HUES48 (cell line): Measurements from ENCODE around the gene DOLK.
"Not testable (repeated sequence)": the region's sequence is repeated elsewhere in the genome, so short reads cannot be mapped to it uniquely, and the experiment has no call there.

ENCODE experiments used
- H3K27ac ChIP-seq: one replicate; pipeline ENCODE4 v1.7.0; 2013; ENCODE audit warnings: low read depth, low read length, inconsistent platforms
- H3K27me3 ChIP-seq: 2 replicates; pipeline ENCODE4 v1.6.1; 2013; ENCODE audit warnings: mild to moderate bottlenecking, low read length; ENCODE audit not compliant: control insufficient read depth, insufficient read depth
- H3K36me3 ChIP-seq: 2 replicates; pipeline ENCODE4 v1.6.1; 2013; ENCODE audit warnings: low read length; ENCODE audit not compliant: control insufficient read depth, insufficient read depth
- H3K4me1 ChIP-seq: 2 replicates; pipeline ENCODE4 v1.6.1; 2013; ENCODE audit warnings: mild to moderate bottlenecking, low read length; ENCODE audit not compliant: control insufficient read depth, insufficient read depth
- H3K4me3 ChIP-seq: 2 replicates; pipeline ENCODE4 v1.5.1; 2013; ENCODE audit warnings: mild to moderate bottlenecking, low read depth, low read length
- H3K9ac ChIP-seq: 2 replicates; pipeline ENCODE4 v1.6.1; 2013; ENCODE audit warnings: mild to moderate bottlenecking, low read depth, low read length, moderate library complexity
- H3K9me3 ChIP-seq: 2 replicates; pipeline ENCODE4 v1.6.1; 2013; ENCODE audit warnings: low read length; ENCODE audit not compliant: control insufficient read depth, insufficient read depth

Gene DOLK

DNA sequence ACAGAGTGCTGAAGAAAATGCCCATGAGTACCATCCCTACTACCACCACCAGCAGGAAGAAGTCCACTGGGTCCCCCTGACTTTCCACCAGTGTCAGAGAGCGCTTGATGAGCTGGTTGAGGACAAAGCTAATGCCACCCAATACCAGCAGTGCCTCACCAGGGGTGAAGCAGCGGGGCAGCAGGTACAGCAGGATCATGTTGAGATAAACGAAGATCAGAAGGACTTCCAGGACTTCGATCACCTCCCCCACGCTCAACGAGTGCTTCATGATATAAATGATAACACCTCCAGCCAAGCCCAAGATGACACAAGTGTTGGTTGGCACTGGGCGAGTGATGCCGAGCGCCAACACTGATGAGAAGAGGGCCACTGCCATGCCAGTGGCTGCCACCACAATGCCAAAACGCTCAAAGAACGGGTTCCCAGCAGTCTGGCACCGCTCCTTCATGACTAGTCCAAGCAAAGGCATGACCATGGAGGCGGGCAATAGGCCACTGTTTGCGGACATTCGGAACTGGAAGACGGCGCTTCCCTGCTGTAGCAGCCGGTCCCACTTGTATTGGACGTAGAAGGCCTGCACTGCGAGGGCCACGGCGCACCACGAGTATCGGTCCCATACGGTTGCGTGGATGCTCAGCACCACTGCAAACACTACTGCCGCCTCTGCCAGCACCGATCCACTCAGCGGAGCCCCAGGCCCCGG, 679 bp downstream of the DOLK start:
- Histone ChIP-seq H3K36me3 (peaks cover 32% of the 10 kb centered on the region), H3K4me3 (peak overlapping the region; percentile 92), H3K27me3 (no peaks in the 10 kb centered on the region), H3K9ac (peak overlapping the region; percentile 78), H3K9me3 (no peaks in the 10 kb centered on the region), H3K4me1 (0 out of 2 replicates have a peak, but pooled peaks cover 6% of the 10 kb centered on the region), H3K27ac (peak overlapping the region; percentile 83)

DNA sequence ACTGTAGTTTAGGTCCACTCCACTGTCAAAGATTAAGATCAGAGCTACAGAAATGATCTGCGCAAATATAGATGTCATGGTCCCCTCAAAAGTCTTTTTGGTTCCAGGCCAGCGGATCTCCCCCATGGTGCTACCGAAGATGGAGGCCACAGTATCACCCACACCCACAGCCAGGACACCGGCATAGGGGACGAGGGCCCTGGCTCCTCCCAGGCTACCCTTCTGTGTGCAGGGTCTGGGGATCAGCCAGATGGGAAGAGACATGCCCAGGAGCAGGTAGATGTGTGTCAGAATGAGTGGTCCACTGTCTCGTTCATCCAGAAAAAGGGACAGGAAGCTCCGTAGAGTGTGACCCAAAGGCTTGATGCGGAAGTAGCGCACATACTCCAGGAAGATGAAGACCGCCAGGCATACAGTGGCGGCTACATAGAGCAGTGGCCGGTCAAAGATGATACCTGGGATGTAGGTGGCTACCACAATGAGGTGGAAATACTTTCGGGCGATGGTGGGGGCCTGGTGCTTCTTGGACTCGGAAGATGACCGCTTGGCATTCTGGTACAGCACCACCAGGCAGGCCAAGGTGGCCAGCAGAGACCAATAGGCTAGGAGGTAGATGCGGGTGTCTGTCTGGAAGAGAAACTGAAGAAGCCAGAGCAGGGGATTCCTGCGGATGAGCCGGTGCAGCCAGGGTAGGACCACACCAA, 1.5 kb downstream of the DOLK start:
- Histone ChIP-seq H3K4me1 (0 out of 2 replicates have a peak, but pooled peaks cover 6% of the 10 kb centered on the region), H3K27me3 (no peaks in the 10 kb centered on the region), H3K9ac (no peak overlapping the region), H3K9me3 (no peaks in the 10 kb centered on the region), H3K27ac (no peak overlapping the region), H3K4me3 (peak overlapping the region; percentile 92; the same call in 1 of the 2 replicates), H3K36me3 (peaks cover 26% of the 10 kb centered on the region)

DNA sequence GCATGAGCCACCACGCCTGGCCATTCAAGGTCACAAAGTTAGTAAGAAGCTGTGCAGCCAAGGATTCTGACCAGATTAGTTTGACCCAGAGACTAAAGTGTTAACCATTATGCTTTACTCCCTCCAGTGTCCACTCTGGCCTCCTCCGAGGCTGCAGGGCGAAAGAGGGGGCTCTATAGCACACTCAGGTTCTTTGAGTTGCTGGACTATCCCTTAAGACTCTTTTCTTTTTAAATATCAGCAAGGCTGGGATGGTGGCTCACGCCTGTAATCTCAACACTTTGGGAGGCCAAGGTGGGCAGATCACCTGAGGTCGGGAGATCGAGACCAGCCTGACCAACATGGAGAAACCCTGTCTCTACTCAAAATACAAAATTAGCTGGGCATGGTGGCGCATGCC, 2.4 kb downstream of the DOLK start:
- not testable (repeated sequence) for H3K4me1 ChIP-seq, H3K9ac ChIP-seq, H3K27ac ChIP-seq, H3K27me3 ChIP-seq, H3K9me3 ChIP-seq, H3K4me3 ChIP-seq
- peaks cover 16% of the 10 kb centered on the region for H3K36me3 ChIP-seq

GRCh38 chr9:128943832-128944620, 3.4 kb downstream of the DOLK start:
- H3K4me1 ChIP-seq: 0 out of 2 replicates have a peak, but pooled peaks cover 6% of the 10 kb centered on the region
- no peak overlapping the region for H3K4me3 ChIP-seq
- H3K9me3 ChIP-seq: no peaks in the 10 kb centered on the region
- no peaks in the 10 kb centered on the region for H3K27me3 ChIP-seq
- H3K27ac ChIP-seq: no peak overlapping the region
- no peak overlapping the region for H3K9ac ChIP-seq
- peaks cover 8% of the 10 kb centered on the region for H3K36me3 ChIP-seq

- H3K9ac ChIP-seq: no peak overlapping the region; the same call in 1 of the 2 replicates
- no peak overlapping the region for H3K27ac ChIP-seq
- H3K36me3 ChIP-seq: peaks cover 7% of the 10 kb centered on the region
- no peaks in the 10 kb centered on the region for H3K9me3 ChIP-seq
- H3K4me3 ChIP-seq: no peak overlapping the region
- H3K27me3 ChIP-seq: no peaks in the 10 kb centered on the region
- no peaks in the 10 kb centered on the region for H3K4me1 ChIP-seq
Observed at GRCh38 chr9:128940946-128941755, 6.3 kb downstream of the DOLK start.

DNA sequence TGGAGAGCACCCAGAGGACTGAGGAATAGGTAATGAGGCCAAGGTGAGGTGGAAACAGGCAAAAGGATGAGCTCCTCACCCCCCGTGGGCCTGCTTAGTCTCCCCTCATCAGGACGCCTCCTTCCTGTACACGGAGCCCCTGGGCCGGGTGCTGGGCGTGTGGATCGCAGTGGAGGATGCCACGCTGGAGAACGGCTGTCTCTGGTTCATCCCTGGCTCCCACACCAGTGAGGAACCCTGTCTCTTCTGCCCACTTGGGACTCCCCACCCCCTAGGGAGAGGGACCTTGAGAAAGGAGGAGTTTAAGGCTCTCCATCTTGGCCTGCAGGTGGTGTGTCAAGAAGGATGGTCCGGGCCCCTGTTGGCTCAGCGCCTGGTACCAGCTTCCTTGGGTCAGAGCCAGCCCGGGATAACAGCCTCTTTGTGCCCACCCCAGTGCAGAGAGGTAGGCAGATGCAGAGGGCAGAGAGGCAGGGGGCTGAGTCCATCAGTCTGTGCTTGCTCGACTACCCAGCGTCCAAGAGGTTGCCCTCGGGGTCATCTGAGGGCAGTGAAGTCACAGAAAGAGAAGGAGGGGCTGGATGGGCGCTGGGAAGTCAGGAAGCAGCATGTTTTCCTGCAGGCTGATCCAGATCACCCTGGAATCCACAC, 7.0 kb downstream of the DOLK start:
- no peak overlapping the region; the same call in 1 of the 2 replicates for H3K9ac ChIP-seq
- H3K27me3 ChIP-seq: no peaks in the 10 kb centered on the region
- H3K4me1 ChIP-seq: no peaks in the 10 kb centered on the region
- no peaks in the 10 kb centered on the region for H3K36me3 ChIP-seq
- H3K4me3 ChIP-seq: no peak overlapping the region
- H3K9me3 ChIP-seq: no peaks in the 10 kb centered on the region
- H3K27ac ChIP-seq: no peak overlapping the region

DNA sequence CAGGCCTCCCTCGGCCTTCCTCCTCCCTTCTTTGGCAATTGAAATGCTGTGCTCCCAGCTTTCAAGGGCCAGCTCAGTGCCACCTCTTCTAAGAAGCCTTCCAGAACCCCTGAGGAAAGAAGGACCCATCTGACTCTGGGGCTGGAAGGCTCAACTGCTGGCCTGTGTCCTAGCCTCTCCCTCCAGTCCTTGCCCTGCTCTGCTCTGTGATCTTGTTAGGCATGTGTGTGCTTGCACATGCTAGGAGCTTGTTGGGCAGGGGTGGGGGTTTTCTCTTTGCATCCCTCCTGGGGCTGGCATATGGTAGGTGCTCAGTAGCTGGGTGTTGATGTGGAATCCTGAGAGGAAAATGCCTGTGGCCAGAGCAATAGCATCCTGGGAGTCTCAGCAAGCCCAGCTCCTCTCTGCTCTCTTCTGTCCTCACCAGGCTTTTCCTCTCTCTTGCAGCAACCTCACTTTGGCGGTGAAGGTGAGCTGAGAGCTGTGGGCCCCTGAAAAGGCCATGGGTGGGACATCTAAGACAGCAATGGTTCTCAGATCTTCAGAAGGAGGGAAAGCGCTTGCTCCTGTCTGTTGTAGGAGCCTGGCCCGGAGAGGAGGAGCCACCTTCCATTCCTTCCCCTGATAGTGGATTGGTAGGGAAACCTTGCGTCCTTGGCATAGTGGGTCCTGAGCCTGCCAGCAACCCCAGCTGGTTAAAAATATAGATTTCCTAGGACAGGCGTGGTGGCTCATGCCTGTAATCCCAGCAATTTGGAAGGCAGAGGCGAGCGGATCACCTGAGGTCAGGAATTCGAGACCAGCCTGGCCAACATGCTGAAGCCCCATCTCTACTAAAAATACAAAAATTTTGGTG, 9.9 kb downstream of the DOLK start:
- H3K27ac ChIP-seq: no peak overlapping the region
- H3K9me3 ChIP-seq: no peaks in the 10 kb centered on the region
- H3K9ac ChIP-seq: no peak overlapping the region
- no peak overlapping the region for H3K4me3 ChIP-seq
- no peaks in the 10 kb centered on the region for H3K36me3 ChIP-seq
- H3K27me3 ChIP-seq: no peaks in the 10 kb centered on the region
- H3K4me1 ChIP-seq: no peaks in the 10 kb centered on the region

GRCh38 chr9:128936171-128936865, 11.1 kb downstream of the DOLK start:
- H3K36me3 ChIP-seq: no peaks in the 10 kb centered on the region
- no peak overlapping the region for H3K4me3 ChIP-seq
- no peak overlapping the region for H3K9ac ChIP-seq
- H3K9me3 ChIP-seq: no peaks in the 10 kb centered on the region
- H3K4me1 ChIP-seq: no peaks in the 10 kb centered on the region
- H3K27me3 ChIP-seq: no peaks in the 10 kb centered on the region
- H3K27ac ChIP-seq: no peak overlapping the region

GRCh38 chr9:128933731-128934130, 13.7 kb downstream of the DOLK start:
- Histone ChIP-seq H3K27me3 (no peaks in the 10 kb centered on the region), H3K36me3 (no peaks in the 10 kb centered on the region), H3K9me3 (no peaks in the 10 kb centered on the region), H3K4me3 (no peak overlapping the region), H3K9ac (no peak overlapping the region), H3K4me1 (no peaks in the 10 kb centered on the region), H3K27ac (no peak overlapping the region)
